HG03432 (cell line): ENCODE results near the gene HARS1.
"Not testable (repeated sequence)": the region's sequence is repeated elsewhere in the genome, so short reads cannot be mapped to it uniquely, and the experiment has no call there.

ENCODE experiments used
- ATAC-seq: cut with Tn5 transposase; IDR thresholded peaks from one replicate; pipeline ENCODE4 v1.9.1; 2021; ENCODE audit warnings: mild to moderate bottlenecking, moderate library complexity; ENCODE audit not compliant: unreplicated experiment

The HARS1 gene

GRCh38 chr5:140634103-140634502, 57.1 kb downstream of the HARS1 start:
- ATAC-seq, result no peak

- ATAC-seq, result no peak
Measured at GRCh38 chr5:140633501-140633900, 57.7 kb downstream of the HARS1 start.

GRCh38 chr5:140633021-140633471, 58.1 kb downstream of the HARS1 start, which contains the start of gene CD14:
Gene CD14, minus strand, starts transcription at chr5:140633175. Its CDS starts 104 bp downstream, at chr5:140633071.
- ATAC-seq, result peak; percentile 13

- ATAC-seq, result peak; percentile 61
Measured at GRCh38 chr5:140632366-140633020, 58.7 kb downstream of the HARS1 start.

- peak; percentile 49 for ATAC-seq
Measured at GRCh38 chr5:140631831-140632365, 59.3 kb downstream of the HARS1 start.

GRCh38 chr5:140631036-140631417, 60.1 kb downstream of the HARS1 start:
- ATAC-seq, result no peak

GRCh38 chr5:140630292-140631035, 60.7 kb downstream of the HARS1 start:
- ATAC-seq, result no peak

GRCh38 chr5:140628711-140629110, 62.5 kb downstream of the HARS1 start:
- ATAC-seq, result no peak

- ATAC-seq, result no peak
Measured at GRCh38 chr5:140627972-140628371, 63.2 kb downstream of the HARS1 start.

- ATAC-seq, result not testable (repeated sequence)
Measured at GRCh38 chr5:140624886-140625285, 66.3 kb downstream of the HARS1 start.
